NB4 (cell line): ENCODE results near the gene HSP90AB1.

Experiments
- MAX ChIP-seq: IDR thresholded peaks from 2 replicates; pipeline ENCODE4 v1.6.1; 2011; ENCODE audit warnings: low read depth, low read length
- MYC ChIP-seq: IDR thresholded peaks from 2 replicates; pipeline ENCODE4 v1.6.1; 2011; ENCODE audit warnings: low read depth, low read length

GRCh38 chr6:44223319-44224028 is 23.4 kb upstream of the HSP90AB1 start, which contains the start of gene SLC29A1:
- TF ChIP-seq MAX (peak; percentile 90), MYC (peak; percentile 64)
